HG03159 (cell line): ENCODE data around the gene ZNF276.
"Not testable (repeated sequence)": the region's sequence is repeated elsewhere in the genome, so short reads cannot be mapped to it uniquely, and the experiment has no call there.

Experiments
- ATAC-seq: cut with Tn5 transposase; IDR thresholded peaks from one replicate; pipeline ENCODE4 v1.9.1; 2021; ENCODE audit warnings: mild to moderate bottlenecking, moderate library complexity; ENCODE audit not compliant: unreplicated experiment

The ZNF276 gene

GRCh38 chr16:89779231-89779908 is 58.0 kb downstream of the ZNF276 start:
- ATAC-seq: no peak

- ATAC-seq: no peak
Observed at GRCh38 chr16:89779909-89780305, 58.6 kb downstream of the ZNF276 start.

GRCh38 chr16:89782489-89782888 is 61.2 kb downstream of the ZNF276 start:
- no peak for ATAC-seq

GRCh38 chr16:89783952-89784351 is 62.6 kb downstream of the ZNF276 start:
- ATAC-seq: not testable (repeated sequence)

- ATAC-seq: no peak
Observed at GRCh38 chr16:89784406-89784805, 63.1 kb downstream of the ZNF276 start.

GRCh38 chr16:89785523-89786155 is 64.3 kb downstream of the ZNF276 start:
- no peak for ATAC-seq

- no peak for ATAC-seq
Observed at GRCh38 chr16:89786474-89787364, 65.4 kb downstream of the ZNF276 start.

GRCh38 chr16:89787365-89787805 is 66.0 kb downstream of the ZNF276 start:
- no peak for ATAC-seq
